GM10266 (cell line): ENCODE measurements around the gene ACKR2.

Experiments used
- DNase-seq: peaks from one replicate; pipeline ENCODE4 v3.0.0; 2012; ENCODE audit errors: extremely low spot score
- CTCF ChIP-seq: IDR thresholded peaks from 2 replicates; pipeline ENCODE4 v1.5.1; 2012; ENCODE audit warnings: mild to moderate bottlenecking, low read depth; ENCODE audit not compliant: control insufficient read depth, insufficient read depth; ENCODE audit errors: missing control alignments

Gene ACKR2

GRCh38 chr3:42865256-42865655, 56.0 kb downstream of the ACKR2 start:
- DNase-seq: no peak
- no peak for TF ChIP-seq CTCF

- no peak for DNase-seq
- no peak for TF ChIP-seq CTCF
Observed at GRCh38 chr3:42867138-42867537, 57.9 kb downstream of the ACKR2 start.

- TF ChIP-seq CTCF: no peak
- DNase-seq: no peak
Observed at GRCh38 chr3:42868841-42869240, 59.6 kb downstream of the ACKR2 start.

GRCh38 chr3:42871592-42872196, 62.4 kb downstream of the ACKR2 start:
- TF ChIP-seq CTCF: no peak

GRCh38 chr3:42872718-42873117, 63.5 kb downstream of the ACKR2 start:
- TF ChIP-seq CTCF: no peak
- DNase-seq: no peak

More at GRCh38 chr3:42871592-42872196, 62.4 kb downstream of the ACKR2 start:
- no peak for DNase-seq

GRCh38 chr3:42873221-42873982, 64.2 kb downstream of the ACKR2 start:
- no peak for TF ChIP-seq CTCF
- DNase-seq: no peak

GRCh38 chr3:42874749-42875148, 65.5 kb downstream of the ACKR2 start:
- no peak for TF ChIP-seq CTCF
- no peak for DNase-seq
